Femur (tissue), 1 donor: ENCODE data around the gene LBR.
"Not testable (repeated sequence)": the region's sequence is repeated elsewhere in the genome, so short reads cannot be mapped to it uniquely, and the experiment has no call there.

Source experiments
- DNase-seq: peaks from one replicate; pipeline ENCODE4 v3.0.0-alpha.2; 2017

Gene LBR

DNA sequence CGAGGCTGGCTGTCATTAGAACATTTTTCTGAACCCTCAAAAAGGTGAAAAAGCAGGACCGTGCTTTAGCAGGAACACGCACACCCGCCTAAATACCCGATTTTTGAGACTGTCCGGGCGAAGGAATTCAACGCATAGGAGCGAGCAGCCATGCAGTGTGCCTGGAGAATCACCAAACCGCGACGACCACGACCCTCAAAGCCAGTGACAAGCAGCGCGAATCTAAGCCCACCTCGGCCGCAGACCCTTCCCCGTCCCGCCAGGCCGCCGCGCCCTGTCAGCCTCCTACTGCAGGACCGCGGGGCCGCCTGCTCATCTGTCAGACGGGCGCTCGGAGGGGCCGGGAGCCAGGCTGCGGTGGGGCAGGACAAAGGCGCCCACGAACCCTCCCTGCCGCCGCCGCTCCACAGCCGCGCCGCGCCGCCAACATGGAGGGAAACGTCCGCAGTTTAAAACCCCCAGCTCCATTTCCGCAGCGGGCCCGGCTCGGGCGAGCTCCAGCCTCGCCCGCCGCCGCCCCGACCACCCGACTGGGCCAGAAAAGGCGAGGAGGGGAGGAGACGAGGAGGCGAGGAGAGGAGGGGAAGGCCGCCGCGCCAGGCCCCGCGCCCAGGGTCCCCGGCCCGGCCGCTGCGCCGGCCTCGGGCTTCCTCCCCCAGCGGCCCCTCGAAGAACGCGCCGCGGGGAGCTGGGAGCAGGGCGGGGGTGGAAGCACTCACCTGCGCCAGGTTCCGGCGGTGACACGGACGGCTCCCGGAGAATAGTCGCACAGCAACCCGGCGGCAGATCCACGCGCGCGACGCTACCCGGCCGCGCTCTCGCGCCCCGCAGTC, at the start of gene LBR:
TSS of gene LBR (minus strand) at position 804 of the 833 bp plus-strand sequence. CDS start 3,963 bp downstream, outside the sequence.
- peak; percentile 76 for DNase-seq

GRCh38 chr1:225477296-225477911, 49.6 kb upstream of the LBR start:
- no peak for DNase-seq

DNA sequence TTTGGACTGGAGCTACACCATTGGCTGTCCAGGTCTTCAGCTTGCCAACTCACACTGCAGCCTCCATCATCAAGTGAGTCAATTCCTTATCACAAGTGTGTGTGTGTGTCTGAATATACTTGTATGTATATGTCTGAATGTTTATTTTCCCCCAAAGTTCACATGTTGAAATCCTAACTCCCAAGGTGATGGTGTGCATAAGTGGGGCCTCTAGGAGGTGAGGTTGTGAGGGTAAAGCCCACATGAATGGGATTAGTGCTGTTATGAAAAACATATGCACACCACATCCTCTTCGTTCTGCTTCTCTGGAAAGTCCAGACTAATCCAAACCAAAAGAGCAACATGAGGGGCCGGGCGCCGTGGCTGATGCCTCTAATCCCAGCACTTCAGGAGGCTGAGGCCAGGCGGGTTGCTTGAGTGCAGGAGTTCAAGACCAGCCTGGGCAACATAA, 48.7 kb upstream of the LBR start:
- DNase-seq = no peak

- DNase-seq = no peak
Measured at GRCh38 chr1:225476100-225476511, 48.3 kb upstream of the LBR start.

- peak; percentile 87 for DNase-seq
Measured at GRCh38 chr1:225474986-225475820, 47.4 kb upstream of the LBR start.

DNA sequence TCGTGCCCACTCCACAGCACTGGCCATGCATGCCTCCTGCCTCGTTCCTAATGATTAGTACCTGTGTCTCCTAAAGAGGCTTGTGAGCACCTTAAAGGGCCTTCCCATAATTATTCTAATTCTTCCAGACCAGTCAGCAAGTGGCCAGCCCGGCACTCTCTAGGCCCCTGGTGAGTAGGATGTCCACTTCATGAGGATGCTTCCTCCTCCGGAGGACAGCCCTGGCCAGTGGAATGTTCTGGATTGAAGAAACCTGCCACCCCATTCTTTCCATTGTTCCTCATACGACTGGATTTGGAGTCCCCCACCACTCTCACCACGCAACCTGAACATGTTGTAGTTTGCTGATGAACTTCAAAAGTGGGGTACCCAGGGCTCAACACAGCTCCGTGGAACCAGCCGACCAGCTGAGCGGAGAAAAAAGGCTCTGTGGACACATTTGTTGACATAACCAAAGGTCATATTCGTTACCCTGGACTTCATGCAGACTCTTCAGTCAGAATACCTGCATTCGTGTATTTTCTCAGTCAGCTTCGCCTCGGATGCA, 46.7 kb upstream of the LBR start:
- no peak for DNase-seq

DNA sequence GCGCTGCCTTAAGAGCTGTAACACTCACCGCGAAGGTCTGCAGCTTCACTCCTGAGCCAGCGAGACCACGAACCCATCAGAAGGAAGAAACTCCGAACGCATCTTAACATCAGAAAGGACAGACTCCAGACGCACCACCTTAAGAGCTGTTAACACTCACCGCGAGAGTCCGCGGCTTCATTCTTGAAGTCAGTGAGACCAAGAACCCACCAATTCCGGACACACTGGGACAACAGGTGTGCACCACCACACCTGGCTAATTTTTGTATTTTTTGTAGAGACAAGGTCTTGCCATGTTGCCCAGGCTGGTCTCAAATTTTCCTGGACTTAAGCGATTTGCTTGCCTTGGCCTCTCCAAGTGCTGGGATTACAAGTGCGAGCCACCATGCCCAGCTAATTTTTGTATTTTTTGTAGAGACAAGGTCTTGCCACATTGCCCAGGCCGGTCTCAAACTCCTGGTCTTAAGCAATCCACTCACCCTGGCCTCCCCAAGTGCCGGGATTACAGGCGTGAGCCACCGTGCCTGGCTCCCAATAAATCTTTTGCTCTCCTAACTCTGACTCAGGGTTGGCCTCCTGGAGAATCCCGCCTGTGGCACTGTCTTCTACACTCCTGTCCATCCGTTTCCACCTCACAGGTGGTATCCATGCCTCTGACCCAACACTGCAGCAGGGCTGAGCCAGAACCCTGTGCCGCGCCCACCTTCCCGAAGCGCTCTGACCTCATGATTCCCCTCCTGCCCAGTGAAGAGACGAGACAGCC, 46.0 kb upstream of the LBR start:
- not testable (repeated sequence) for DNase-seq

DNA sequence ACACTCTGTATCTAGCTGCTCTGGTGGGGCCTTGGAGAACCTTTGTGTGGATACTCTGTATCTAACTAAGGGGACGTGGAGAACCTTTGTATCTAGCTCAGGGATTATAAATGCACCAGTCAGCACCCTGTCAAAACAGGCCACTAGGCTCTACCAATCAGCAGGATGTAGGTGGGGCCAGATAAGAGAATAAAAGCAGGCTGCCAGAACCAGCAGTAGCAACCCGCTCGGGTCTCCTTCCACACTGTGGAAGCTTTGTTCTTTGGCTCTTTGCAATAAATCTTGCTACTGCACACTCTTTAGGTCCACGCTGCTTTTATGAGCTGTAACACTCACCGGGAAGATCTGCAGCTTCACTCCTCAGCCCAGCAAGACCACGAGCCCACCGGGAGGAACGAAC, 45.4 kb upstream of the LBR start:
- DNase-seq = not testable (repeated sequence)

- DNase-seq = no peak
Measured at GRCh38 chr1:225471453-225472301, 43.8 kb upstream of the LBR start.

DNA sequence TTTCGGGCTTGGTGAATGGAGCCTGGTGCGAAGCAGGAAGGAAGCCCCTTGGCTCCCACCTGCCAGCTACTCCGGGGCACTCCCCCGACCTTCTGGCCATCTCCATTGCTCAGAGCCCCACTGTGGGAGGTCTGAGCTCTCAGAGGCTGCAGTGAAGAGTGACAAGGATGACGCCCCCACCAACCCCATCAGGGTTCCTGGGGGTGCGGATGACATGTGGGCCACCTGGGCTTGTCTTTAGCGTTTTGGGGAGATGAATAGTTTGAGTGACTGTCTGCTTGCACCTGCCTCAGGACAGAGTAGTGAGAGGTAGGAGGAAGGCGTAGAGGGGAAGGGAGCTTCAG, 43.2 kb upstream of the LBR start:
- no peak for DNase-seq

- DNase-seq = no peak
Measured at GRCh38 chr1:225470211-225471108, 42.6 kb upstream of the LBR start.

DNA sequence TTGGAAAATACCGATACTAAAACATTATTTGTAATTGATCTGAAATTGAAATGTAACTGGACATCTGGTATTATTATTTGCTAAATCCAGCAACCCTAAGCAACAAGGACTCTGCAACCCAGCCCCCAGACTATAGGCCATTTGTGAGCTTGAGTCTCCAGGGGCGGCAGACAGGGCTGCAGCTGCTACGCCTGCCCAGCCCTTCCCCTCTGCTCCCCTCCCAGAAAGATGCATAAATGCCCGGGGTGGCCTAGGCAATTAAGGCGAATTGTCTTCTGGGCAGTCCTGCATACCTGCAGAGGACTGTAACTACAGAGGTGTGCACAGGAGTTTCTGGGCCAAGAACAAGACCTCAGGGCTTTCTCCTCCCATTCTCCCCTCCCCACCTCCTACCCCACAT, 41.2 kb upstream of the LBR start:
- no peak for DNase-seq

GRCh38 chr1:225468270-225469020, 40.6 kb upstream of the LBR start:
- peak; percentile 18 for DNase-seq

DNA sequence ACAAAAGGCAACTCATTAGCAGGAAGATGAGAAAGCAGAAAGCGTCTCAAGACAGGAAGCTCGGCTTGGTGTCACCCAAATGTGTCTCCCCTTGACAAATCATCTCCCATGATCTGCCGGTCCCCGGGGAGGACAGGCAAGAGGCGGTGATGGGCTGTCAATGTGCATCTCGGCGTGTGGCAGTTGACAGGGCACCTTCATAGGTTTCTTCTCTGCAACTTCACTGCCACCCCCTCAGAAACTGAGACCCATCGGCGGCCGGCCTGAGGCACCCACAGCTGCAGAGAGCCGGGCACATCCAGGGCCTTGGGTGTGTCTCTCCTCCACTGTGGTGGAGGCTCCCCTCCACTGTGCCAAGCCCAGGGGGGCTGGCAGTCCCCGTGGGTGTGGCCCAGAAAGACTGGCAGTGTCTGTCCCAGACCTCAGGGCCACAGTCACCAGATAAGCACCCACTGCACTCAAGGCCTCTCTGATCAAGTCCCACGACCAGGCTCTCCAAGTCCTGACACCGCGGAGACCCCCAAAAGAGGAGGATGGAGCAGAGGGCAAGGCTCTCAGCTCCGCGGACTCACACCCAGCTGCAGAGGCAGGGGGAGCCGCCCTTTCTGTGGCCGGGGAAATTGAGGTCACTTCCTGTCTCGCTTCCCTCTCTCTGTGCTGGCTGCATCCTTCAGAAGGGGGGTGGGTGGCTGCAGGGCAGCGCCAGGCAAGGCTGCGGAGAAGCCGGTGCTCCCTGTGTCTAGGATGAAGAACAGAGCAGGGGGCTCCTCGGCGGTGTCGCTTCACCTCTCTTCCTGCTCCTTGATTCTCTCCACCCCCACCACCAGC, 39.6 kb upstream of the LBR start:
- DNase-seq = peak; percentile 81

DNA sequence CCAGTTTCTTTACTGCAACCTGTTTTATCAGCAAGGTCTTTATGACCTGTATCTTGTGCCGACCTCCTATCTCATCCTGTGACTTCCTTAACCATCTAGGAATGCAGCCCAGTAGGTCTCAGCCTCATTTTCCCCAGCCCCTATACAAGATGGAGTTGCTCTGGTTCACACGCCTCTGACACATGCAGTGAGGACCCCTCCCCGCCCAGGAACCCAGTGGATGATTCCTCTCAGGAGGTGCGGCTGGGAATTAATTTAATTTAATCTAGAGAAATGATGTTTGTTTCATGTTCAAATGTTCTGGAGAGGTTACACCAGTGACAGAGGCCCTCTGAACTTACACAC, 39.0 kb upstream of the LBR start:
- DNase-seq = peak; percentile 14

DNA sequence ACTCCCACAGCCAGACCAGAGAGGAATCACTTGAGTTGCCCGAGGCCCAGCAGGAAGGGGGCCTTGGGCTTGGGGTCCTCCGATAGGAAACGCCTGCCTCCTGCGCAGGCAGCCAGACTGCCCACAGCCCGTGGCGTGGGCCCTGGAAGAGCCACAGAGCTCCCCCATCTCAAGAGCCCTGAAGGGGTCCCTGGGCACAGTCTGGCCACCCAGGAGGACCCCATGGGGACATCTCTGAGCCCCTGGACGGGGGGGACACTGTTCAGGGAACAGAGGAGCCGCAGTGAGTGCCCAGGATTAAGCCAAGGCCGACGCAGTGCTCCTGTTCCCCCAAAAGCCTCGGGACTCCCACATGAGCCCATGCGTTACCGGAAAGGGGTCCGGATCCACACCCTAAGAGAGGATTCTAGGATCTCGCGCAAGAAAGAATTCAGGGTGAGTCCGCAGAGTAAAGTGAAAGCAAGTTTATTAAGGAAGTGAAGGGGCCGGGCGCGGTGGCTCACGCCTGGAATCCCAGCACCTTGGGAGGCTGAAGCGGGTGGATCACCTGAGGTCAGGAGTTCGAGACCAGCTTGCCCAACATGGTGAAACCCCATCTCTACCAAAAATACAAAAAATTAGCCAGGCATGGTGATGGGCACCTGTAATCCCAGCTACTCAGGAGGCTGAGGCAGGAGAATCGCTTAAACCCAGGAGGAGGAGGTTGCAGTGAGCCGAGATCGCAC, 38.1 kb upstream of the LBR start:
- no peak for DNase-seq

- DNase-seq = no peak
Measured at GRCh38 chr1:225464851-225465792, 37.3 kb upstream of the LBR start.
